ENCODE data around the gene OR7G3. TPM values are rescaled to one million over a fixed set of nuclear protein-coding genes. Genes with fewer than 3 reads are reported as not detected.

OR7G3 gene
- polyA plus RNA-seq, 6 donors from 2014 or later: not detected

- Mint-ChIP-seq H3K36me3 (peaks cover 30 to 42% of the 10 kb centered on the region in 2 donors), H3K4me3 (peak overlapping the region in 1 of 8 donors; percentile 20), H3K9me3 (peaks cover 2 to 28% (median 16%) of the 10 kb centered on the region in 7 donors), H3K27ac (peak overlapping the region in 1 of 6 donors; percentile 69), H3K27me3 (no peaks in the 10 kb centered on the region), H3K4me1 (peaks cover 46 to 73% (median 56%) of the 10 kb centered on the region in 3 donors)
- ATAC-seq (ENCODE audit: low read depth in 2 of 2): no peak
- no peak for DNase-seq
Observed at GRCh38 chr19:9146882-9147281, 20.1 kb upstream of the OR7G3 start.

- Mint-ChIP-seq H3K27ac (peak overlapping the region in 2 of 6 donors; percentile 13 to 75), H3K9me3 (peaks cover 2 to 24% (median 16%) of the 10 kb centered on the region in 7 donors), H3K27me3 (no peaks in the 10 kb centered on the region), H3K36me3 (peaks cover 15 to 36% of the 10 kb centered on the region in 2 donors), H3K4me1 (peaks cover 46 to 73% (median 58%) of the 10 kb centered on the region in 3 donors), H3K4me3 (peak overlapping the region in 1 of 8 donors; percentile 79)
- ATAC-seq (ENCODE audit: low read depth in 2 of 2) (no peak), DNase-seq (no peak)
Observed at GRCh38 chr19:9144920-9145319, 18.2 kb upstream of the OR7G3 start.

GRCh38 chr19:9140159-9140874 is 13.6 kb upstream of the OR7G3 start, which contains the start of gene ZNF317:
Gene ZNF317 (plus strand): TSS chr19:9140397. CDS start chr19:9156017, 15,620 bp downstream.
- no peaks in the 10 kb centered on the region for H3K27me3 Mint-ChIP-seq
- peak within 1 kb of the TSS; percentile 98 to 100 (median 99) for H3K4me3 Mint-ChIP-seq
- ATAC-seq (ENCODE audit: low read depth in 2 of 2): peak; percentile 92 to 93

GRCh38 chr19:9139609-9140158 is 12.9 kb upstream of the OR7G3 start:
- Mint-ChIP-seq H3K9me3 (peaks cover 0 to 11% (median 5%) of the 10 kb centered on the region in 7 donors), H3K27ac (peak overlapping the region in 5 of 6 donors; percentile 94 to 100 (median 98)), H3K27me3 (no peaks in the 10 kb centered on the region), H3K36me3 (peaks cover 4 to 8% of the 10 kb centered on the region in 2 donors), H3K4me1 (peaks cover 33 to 47% (median 42%) of the 10 kb centered on the region in 3 donors), H3K4me3 (peak overlapping the region; percentile 98 to 100 (median 99))
- DNase-seq (no peak), ATAC-seq (ENCODE audit: low read depth in 2 of 2) (peak; percentile 1 to 3)

More at GRCh38 chr19:9140159-9140874, 13.6 kb upstream of the OR7G3 start, which contains the start of gene ZNF317:
- H3K4me1 Mint-ChIP-seq: peaks cover 33 to 52% (median 42%) of the 10 kb centered on the region in 3 donors
- peaks cover 0 to 18% (median 11%) of the 10 kb centered on the region in 7 donors for H3K9me3 Mint-ChIP-seq
- DNase-seq: peak; percentile 87
- peak within 1 kb of the TSS; percentile 94 to 100 (median 98) for H3K27ac Mint-ChIP-seq
- H3K36me3 Mint-ChIP-seq: peaks cover 6 to 15% of the 10 kb centered on the region in 2 donors

- Mint-ChIP-seq H3K4me3 (no peak overlapping the region), H3K27ac (peak overlapping the region in 2 of 6 donors; percentile 18 to 49), H3K36me3 (no peaks in the 10 kb centered on the region), H3K4me1 (peaks cover 14 to 17% (median 16%) of the 10 kb centered on the region in 3 donors), H3K27me3 (peaks cover 2 to 5% (median 5%) of the 10 kb centered on the region in 3 donors), H3K9me3 (peaks cover 0 to 4% (median 0%) of the 10 kb centered on the region in 7 donors)
- ATAC-seq (ENCODE audit: low read depth in 2 of 2): no peak
- DNase-seq: no peak
Observed at GRCh38 chr19:9132422-9132821, 5.7 kb upstream of the OR7G3 start.

- peak; percentile 39 for DNase-seq
- Mint-ChIP-seq H3K36me3 (peaks cover 4 to 7% of the 10 kb centered on the region in 2 donors), H3K9me3 (peaks cover 0 to 5% (median 0%) of the 10 kb centered on the region in 7 donors), H3K4me1 (peaks cover 9 to 12% (median 11%) of the 10 kb centered on the region in 3 donors), H3K27ac (peak overlapping the region in 3 of 6 donors; percentile 39 to 67 (median 54)), H3K27me3 (peaks cover 12 to 20% (median 19%) of the 10 kb centered on the region in 3 donors), H3K4me3 (peak overlapping the region in 3 of 8 donors; percentile 5 to 44 (median 42))
- peak; percentile 90 to 95 for ATAC-seq (ENCODE audit: low read depth in 2 of 2)
Observed at GRCh38 chr19:9130965-9131364, 4.2 kb upstream of the OR7G3 start.

GRCh38 chr19:9128171-9128570 is 1.4 kb upstream of the OR7G3 start:
- H3K4me1 Mint-ChIP-seq: peaks cover 9 to 12% (median 11%) of the 10 kb centered on the region in 3 donors
- H3K9me3 Mint-ChIP-seq: peaks cover 0 to 5% (median 0%) of the 10 kb centered on the region in 7 donors
- H3K36me3 Mint-ChIP-seq: peaks cover 6 to 8% of the 10 kb centered on the region in 2 donors
- no peak for DNase-seq
- ATAC-seq (ENCODE audit: low read depth in 2 of 2): no peak
- H3K4me3 Mint-ChIP-seq: no peak overlapping the region
- peaks cover 20 to 25% (median 23%) of the 10 kb centered on the region in 3 donors for H3K27me3 Mint-ChIP-seq
- H3K27ac Mint-ChIP-seq: no peak overlapping the region

- H3K27ac Mint-ChIP-seq: no peak overlapping the region
- H3K4me1 Mint-ChIP-seq: no peaks in the 10 kb centered on the region
- ATAC-seq (ENCODE audit: low read depth in 2 of 2) (no peak), DNase-seq (no peak)
- H3K4me3 Mint-ChIP-seq: no peak overlapping the region
- peaks cover 14 to 41% (median 37%) of the 10 kb centered on the region in 3 donors for H3K27me3 Mint-ChIP-seq
- no peaks in the 10 kb centered on the region for H3K36me3 Mint-ChIP-seq
- no peaks in the 10 kb centered on the region for H3K9me3 Mint-ChIP-seq
Observed at GRCh38 chr19:9116547-9116946, 10.2 kb downstream of the OR7G3 start.

GRCh38 chr19:9115307-9115813 is 11.4 kb downstream of the OR7G3 start, which contains the start of gene OR7G1:
Gene OR7G1 (minus strand): TSS chr19:9115763. CDS start chr19:9115763, 0 bp downstream.
- DNase-seq (no peak), ATAC-seq (ENCODE audit: low read depth in 2 of 2) (no peak)
- H3K27ac Mint-ChIP-seq: no peak within 1 kb of the TSS
- peaks cover 18 to 35% (median 30%) of the 10 kb centered on the region in 3 donors for H3K27me3 Mint-ChIP-seq
- no peak within 1 kb of the TSS for H3K4me3 Mint-ChIP-seq
- H3K9me3 Mint-ChIP-seq: no peaks in the 10 kb centered on the region
- H3K4me1 Mint-ChIP-seq: no peaks in the 10 kb centered on the region
- no peaks in the 10 kb centered on the region for H3K36me3 Mint-ChIP-seq

GRCh38 chr19:9109959-9110358 is 16.8 kb downstream of the OR7G3 start:
- no peak for ATAC-seq (ENCODE audit: low read depth in 2 of 2)
- Mint-ChIP-seq H3K36me3 (no peaks in the 10 kb centered on the region), H3K4me3 (no peak overlapping the region), H3K4me1 (no peaks in the 10 kb centered on the region), H3K9me3 (peaks cover 0 to 5% (median 0%) of the 10 kb centered on the region in 7 donors), H3K27me3 (peaks cover 17 to 37% (median 26%) of the 10 kb centered on the region in 3 donors), H3K27ac (no peak overlapping the region)
- DNase-seq: no peak

- H3K9me3 Mint-ChIP-seq: peaks cover 0 to 5% (median 0%) of the 10 kb centered on the region in 7 donors
- H3K36me3 Mint-ChIP-seq: no peaks in the 10 kb centered on the region
- H3K4me3 Mint-ChIP-seq: no peak within 1 kb of the TSS
- DNase-seq (no peak), ATAC-seq (ENCODE audit: low read depth in 2 of 2) (no peak)
- peaks cover 18 to 35% (median 21%) of the 10 kb centered on the region in 3 donors for H3K27me3 Mint-ChIP-seq
- H3K27ac Mint-ChIP-seq: no peak within 1 kb of the TSS
- no peaks in the 10 kb centered on the region for H3K4me1 Mint-ChIP-seq
Observed at GRCh38 chr19:9107375-9107774, 19.4 kb downstream of the OR7G3 start, which contains the start of gene OR7G2. Gene OR7G2 (minus strand): TSS chr19:9107475. CDS start chr19:9103243, 4,232 bp downstream.

GRCh38 chr19:9086761-9087160 is 40.0 kb downstream of the OR7G3 start, which contains the start of gene OR1M1:
Gene OR1M1 (plus strand): TSS chr19:9087061. CDS start chr19:9093245, 6,184 bp downstream.
- Mint-ChIP-seq H3K36me3 (no peaks in the 10 kb centered on the region), H3K4me1 (no peaks in the 10 kb centered on the region), H3K27ac (no peak within 1 kb of the TSS), H3K9me3 (no peaks in the 10 kb centered on the region), H3K4me3 (no peak within 1 kb of the TSS), H3K27me3 (peaks cover 10 to 13% (median 12%) of the 10 kb centered on the region in 3 donors)
- DNase-seq (no peak), ATAC-seq (ENCODE audit: low read depth in 2 of 2) (no peak)

- Mint-ChIP-seq H3K4me1 (peaks cover 0 to 5% (median 4%) of the 10 kb centered on the region in 3 donors), H3K9me3 (no peaks in the 10 kb centered on the region), H3K4me3 (no peak overlapping the region), H3K27me3 (no peaks in the 10 kb centered on the region), H3K27ac (peak overlapping the region in 1 of 6 donors; percentile 18), H3K36me3 (no peaks in the 10 kb centered on the region)
- ATAC-seq (ENCODE audit: low read depth in 2 of 2): no peak
- DNase-seq: no peak
Observed at GRCh38 chr19:9078651-9079050, 48.1 kb downstream of the OR7G3 start.

All from naive B cell (primary cell).